A549 (cell line): Measurements from ENCODE around the gene SH2D1B. TPM values are rescaled to one million over a fixed set of nuclear protein-coding genes. Genes with fewer than 3 reads are reported as not detected.

Experiments used
- ATAC-seq, 2 experiments: fragments of 200-7000 bp in 1 of 2; fragments of >200 bp in 1 of 2; cut with Nextera tagmentation in 1 of 2; cut with Tn5 transposase in 1 of 2; 3 replicates each; pipeline versions ENCODE4 v1.8.0 to v1.9.1; 2018 to 2020; ENCODE audit warnings: mild to moderate bottlenecking in 1 of 2, moderate library complexity in 1 of 2
- CTCF ChIA-PET: fragments of 300-600 bp; sonication (Branson Sonifier 250); formaldehyde crosslinking; extraction: SDS; loops from one replicate; lab custom pipeline; 2021; ENCODE audit warnings: antibody characterized with exemption, inconsistent platforms; lab: Yijun Ruan, JAX
- POLR2A ChIA-PET: fragments of 350-600 bp; formaldehyde crosslinking; extraction: SDS; loops from one replicate; lab custom pipeline; 2021; ENCODE audit warnings: antibody characterized with exemption, inconsistent platforms; lab: Yijun Ruan, JAX
- DNase-seq, 2 experiments: peaks; one replicate each; pipeline versions ENCODE4 v3.0.0 to v3.0.0-alpha.2; 2011 to 2016; ENCODE audit warnings: low read depth in 1 of 2, low spot score in 1 of 2
- FAIRE-seq: peaks from 2 replicates; lab custom pipeline; 2011; peaks lifted over from hg19 to GRCh38; lab: Jason Lieb, UNC
- H3K27ac ChIP-seq, 2 experiments: fragments of >200 bp; sonication (Bioruptor Twin); formaldehyde crosslinking; 3 replicates each; pipeline ENCODE4 v1.5.1; 2016 to 2017
- H3K4me1 ChIP-seq: fragments of >200 bp; sonication (Bioruptor Twin); formaldehyde crosslinking; 3 replicates; pipeline ENCODE4 v1.6.1; 2016
- H3K4me2 ChIP-seq: fragments of >200 bp; sonication (Bioruptor Twin); formaldehyde crosslinking; 3 replicates; pipeline ENCODE4 v1.6.1; 2016
- H3K4me3 ChIP-seq: fragments of >200 bp; sonication (Bioruptor Twin); formaldehyde crosslinking; 3 replicates; pipeline ENCODE4 v1.5.1; 2016
- H3K9me3 ChIP-seq: fragments of >200 bp; sonication (Bioruptor Twin); formaldehyde crosslinking; 3 replicates; pipeline ENCODE4 v1.6.1; 2016
- CEBPB ChIP-seq, 2 experiments: fragments of >200 bp in 1 of 2; sonication (Bioruptor Twin) in 1 of 2; formaldehyde crosslinking in 1 of 2; IDR thresholded peaks; 2 replicates each; pipeline ENCODE4 v1.6.1; 2012 to 2016
- FOSB ChIP-seq: fragments of 250-450 bp; sonication (Bioruptor Pico); IDR thresholded peaks from 2 replicates; pipeline ENCODE4 v1.5.0; 2020; ENCODE audit warnings: mild to moderate bottlenecking, moderate library complexity
- FOSL2 ChIP-seq, 2 experiments: fragments of 450-650 bp in 1 of 2; fragments of >200 bp in 1 of 2; sonication (Bioruptor Twin) in 1 of 2; formaldehyde crosslinking; IDR thresholded peaks; 2 replicates each; pipeline versions ENCODE4 v1.5.0 to v1.6.1; 2016 to 2020; ENCODE audit warnings: mild to moderate bottlenecking in 1 of 2, moderate library complexity in 1 of 2
- HDAC2 ChIP-seq: fragments of 200-600 bp; sonication (generic); IDR thresholded peaks from 2 replicates; pipeline ENCODE4 v1.6.1; 2016
- HES2 ChIP-seq: fragments of >200 bp; sonication (Bioruptor Twin); formaldehyde crosslinking; IDR thresholded peaks from 2 replicates; pipeline ENCODE4 v1.6.1; 2016
- KDM5A ChIP-seq: fragments of 200-600 bp; sonication (generic); IDR thresholded peaks from 2 replicates; pipeline ENCODE4 v1.6.1; 2016; ENCODE audit warnings: antibody characterized with exemption, mild to moderate bottlenecking
- MAX ChIP-seq: IDR thresholded peaks from 2 replicates; pipeline ENCODE4 v1.6.1; 2012
- MAZ ChIP-seq: fragments of 150-350 bp; IDR thresholded peaks from 2 replicates; pipeline ENCODE4 v1.6.1; 2014; ENCODE audit warnings: antibody characterized with exemption, low read depth, low read length, borderline replicate concordance
- NFE2L2 ChIP-seq: fragments of 150-350 bp; conservative IDR thresholded peaks from 2 replicates; pipeline ENCODE4 v1.6.1; 2014; ENCODE audit warnings: low read length
- NR3C1 ChIP-seq: fragments of >200 bp; sonication (Bioruptor Twin); formaldehyde crosslinking; IDR thresholded peaks from 3 replicates; pipeline ENCODE4 v1.6.1; 2017
- RAD21 ChIP-seq, 2 experiments: fragments of >200 bp in 1 of 2; sonication (Bioruptor Twin) in 1 of 2; formaldehyde crosslinking in 1 of 2; IDR thresholded peaks in 1 of 2; conservative IDR thresholded peaks in 1 of 2; 2 replicates in 1 of 2; 3 replicates in 1 of 2; pipeline ENCODE4 v1.6.1; 2012 to 2018; ENCODE audit warnings: inconsistent platforms in 1 of 2
- RFX5 ChIP-seq: fragments of 450-650 bp; IDR thresholded peaks from 2 replicates; pipeline ENCODE4 v1.7.1; 2014; ENCODE audit warnings: antibody characterized with exemption, mild to moderate bottlenecking, moderate library complexity
- SMC3 ChIP-seq: fragments of >200 bp; sonication (Bioruptor Twin); formaldehyde crosslinking; IDR thresholded peaks from 3 replicates; pipeline ENCODE4 v1.6.1; 2018; ENCODE audit warnings: inconsistent platforms
- ZFP36 ChIP-seq: fragments of 450-650 bp; IDR thresholded peaks from 2 replicates; pipeline ENCODE4 v1.6.1; 2014; ENCODE audit warnings: borderline replicate concordance; ENCODE audit not compliant: partially characterized antibody
- WGBS: methylation state at CpG from one replicate; pipeline ENCODE4 v1.1.6; 2017; ENCODE audit errors: missing lambda C conversion rate; 5-methylcytosine and 5-hydroxymethylcytosine counted together
- polyA plus RNA-seq, 4 experiments: library from polyadenylated mRNA; depleted of rRNA in 3 of 4; stranded (reverse); fragments of >200 nt; fragmentation: RNase III in 1 of 4; extraction: RNeasy Plus Mini Kit Qiagen cat#74134 plus additional on column Dnase treatment in 1 of 4; gene quantifications; 2 replicates in 3 of 4; 3 replicates in 1 of 4; pipeline ENCODE4 v1.2.3, GENCODE V29; 2011 to 2017
- TF ChIP-seq, protein P1 (sequence below): fragments of 150-350 bp; IDR thresholded peaks from 2 replicates; pipeline ENCODE4 v1.6.1; 2014; ENCODE audit warnings: low read depth, mild to moderate bottlenecking, low read length
- TF ChIP-seq, protein P2 (sequence below): fragments of 250-450 bp; sonication (Bioruptor Pico); IDR thresholded peaks from 2 replicates; pipeline ENCODE4 v1.5.0; 2021; ENCODE audit warnings: mild to moderate bottlenecking, moderate library complexity, borderline replicate concordance

The SH2D1B gene
- polyA plus RNA-seq, 2 of the 4 experiments (the other 2 are of a cell fraction) = 0.04 TPM; not detected in 1

DNA sequence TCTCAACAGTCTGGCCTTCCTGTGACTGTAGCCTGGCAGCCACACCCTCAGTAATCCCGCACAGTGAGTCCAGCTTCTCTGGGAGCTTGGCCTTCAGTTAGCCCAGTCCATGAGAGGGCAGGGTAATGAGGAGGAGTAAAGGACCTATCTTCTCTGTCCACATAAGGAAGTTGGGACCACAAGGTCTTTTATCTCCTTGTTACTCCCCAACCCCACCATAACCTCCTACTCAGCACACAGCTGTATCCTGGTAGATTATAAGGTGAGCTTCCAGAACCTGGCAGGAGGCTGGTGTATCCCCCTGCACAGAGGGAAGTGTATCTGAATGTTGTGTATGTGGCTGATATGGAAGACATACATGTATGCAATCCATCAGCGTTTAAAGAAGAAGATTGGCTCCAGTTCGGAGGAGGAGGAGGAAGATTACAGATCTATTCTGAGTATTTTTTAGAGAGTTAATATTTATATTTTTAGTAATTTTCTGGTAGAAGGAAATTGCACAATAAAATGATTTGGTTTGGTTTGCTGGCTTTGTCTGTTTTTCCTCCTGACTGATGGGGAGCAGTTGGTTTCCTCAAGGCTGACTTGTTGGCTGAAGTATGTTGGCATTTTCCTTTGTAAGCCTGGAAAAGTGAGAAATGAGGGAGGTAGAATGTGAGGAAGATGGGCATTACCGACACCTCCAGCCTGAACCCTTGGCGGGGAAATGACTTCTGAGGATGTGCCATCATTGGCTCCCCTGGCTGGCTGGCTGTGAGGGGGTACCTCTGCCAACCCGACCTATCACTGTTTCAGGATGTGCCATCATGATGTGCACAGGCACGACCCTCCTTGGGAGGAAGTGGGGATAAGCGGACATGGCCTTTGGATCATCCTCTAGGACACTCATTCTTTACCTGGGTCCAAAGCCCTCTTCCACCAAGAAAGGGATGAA is 25.4 kb downstream of the SH2D1B start:
- ChIA-PET CTCF (interaction anchor here (1.0 kb wide), 1 partner anchor 11 kb away, joined by 3 read pairs; no protein-coding TSS in a partner anchor), POLR2A (no interaction called here)
- H3K4me3 ChIP-seq = no peak overlapping the region
- no peak for TF ChIP-seq RFX5
- DNase-seq (no peak), FAIRE-seq (no peak), ATAC-seq (no peak)
- peaks cover 12% of the 10 kb centered on the region for H3K4me1 ChIP-seq
- no peak overlapping the region for H3K4me2 ChIP-seq
- H3K27ac ChIP-seq = no peak overlapping the region
- H3K9me3 ChIP-seq = no peaks in the 10 kb centered on the region
- 59% methylated on average over 8 of the region's 8 CpGs for WGBS

DNA sequence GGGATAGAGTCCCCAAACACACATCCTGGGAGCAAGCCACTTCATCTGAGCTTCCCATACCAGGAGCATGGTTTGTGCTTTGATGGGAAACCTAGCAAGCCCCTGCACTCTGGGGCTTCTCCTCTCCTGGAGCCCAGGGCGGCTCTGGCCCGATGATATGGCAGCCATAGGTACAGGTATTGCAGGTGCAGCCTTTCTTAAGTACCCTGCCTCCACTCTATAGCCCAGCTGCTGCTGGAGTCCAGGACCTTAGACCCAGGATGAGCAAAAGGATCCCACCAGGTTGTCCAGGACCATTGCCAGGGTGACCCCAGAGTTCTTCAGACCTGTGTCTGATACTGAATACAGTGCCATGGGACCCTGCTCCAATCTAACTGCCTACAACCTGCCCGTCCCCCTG is 26.2 kb downstream of the SH2D1B start:
- no peak overlapping the region for H3K4me3 ChIP-seq
- H3K9me3 ChIP-seq = no peaks in the 10 kb centered on the region
- CTCF ChIA-PET = interaction anchor here (1.5 kb wide), 1 partner anchor 329 kb away, joined by 4 read pairs; no protein-coding TSS in a partner anchor
- H3K4me1 ChIP-seq = peaks cover 20% of the 10 kb centered on the region
- DNase-seq = no peak
- TF ChIP-seq FOSB (CRISPR knock-in tag) = no peak
- TF ChIP-seq HDAC2 = no peak
- no peak for TF ChIP-seq FOSL2 (IDR thresholded peaks at IDR 0.05)
- TF ChIP-seq FOSL2 (CRISPR knock-in tag; IDR thresholded peaks at IDR 0.05) = no peak
- TF ChIP-seq RAD21 (conservative IDR thresholded peaks at IDR 0.05 in 1 of 2, IDR thresholded peaks at IDR 0.05 in 1 of 2) = no peak
- TF ChIP-seq, protein P1, sequence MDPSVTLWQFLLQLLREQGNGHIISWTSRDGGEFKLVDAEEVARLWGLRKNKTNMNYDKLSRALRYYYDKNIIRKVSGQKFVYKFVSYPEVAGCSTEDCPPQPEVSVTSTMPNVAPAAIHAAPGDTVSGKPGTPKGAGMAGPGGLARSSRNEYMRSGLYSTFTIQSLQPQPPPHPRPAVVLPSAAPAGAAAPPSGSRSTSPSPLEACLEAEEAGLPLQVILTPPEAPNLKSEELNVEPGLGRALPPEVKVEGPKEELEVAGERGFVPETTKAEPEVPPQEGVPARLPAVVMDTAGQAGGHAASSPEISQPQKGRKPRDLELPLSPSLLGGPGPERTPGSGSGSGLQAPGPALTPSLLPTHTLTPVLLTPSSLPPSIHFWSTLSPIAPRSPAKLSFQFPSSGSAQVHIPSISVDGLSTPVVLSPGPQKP = no peak
- TF ChIP-seq KDM5A = no peak
- TF ChIP-seq MAZ = no peak
- no peak for TF ChIP-seq SMC3
- no peak for TF ChIP-seq HES2
- TF ChIP-seq NFE2L2 = no peak
- no peak for TF ChIP-seq NR3C1
- TF ChIP-seq CEBPB (IDR thresholded peaks at IDR 0.05) = no peak
- TF ChIP-seq, protein P2, sequence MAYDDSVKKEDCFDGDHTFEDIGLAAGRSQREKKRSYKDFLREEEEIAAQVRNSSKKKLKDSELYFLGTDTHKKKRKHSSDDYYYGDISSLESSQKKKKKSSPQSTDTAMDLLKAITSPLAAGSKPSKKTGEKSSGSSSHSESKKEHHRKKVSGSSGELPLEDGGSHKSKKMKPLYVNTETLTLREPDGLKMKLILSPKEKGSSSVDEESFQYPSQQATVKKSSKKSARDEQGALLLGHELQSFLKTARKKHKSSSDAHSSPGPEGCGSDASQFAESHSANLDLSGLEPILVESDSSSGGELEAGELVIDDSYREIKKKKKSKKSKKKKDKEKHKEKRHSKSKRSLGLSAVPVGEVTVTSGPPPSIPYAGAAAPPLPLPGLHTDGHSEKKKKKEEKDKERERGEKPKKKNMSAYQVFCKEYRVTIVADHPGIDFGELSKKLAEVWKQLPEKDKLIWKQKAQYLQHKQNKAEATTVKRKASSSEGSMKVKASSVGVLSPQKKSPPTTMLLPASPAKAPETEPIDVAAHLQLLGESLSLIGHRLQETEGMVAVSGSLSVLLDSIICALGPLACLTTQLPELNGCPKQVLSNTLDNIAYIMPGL (CRISPR knock-in tag) = no peak
- TF ChIP-seq MAX = no peak
- TF ChIP-seq RFX5 = no peak
- WGBS = 68% methylated on average over 3 of the region's 3 CpGs
- no peak overlapping the region for H3K27ac ChIP-seq
- no peak overlapping the region for H3K4me2 ChIP-seq
- POLR2A ChIA-PET = no interaction called here
- ATAC-seq = no peak
- no peak for FAIRE-seq

DNA sequence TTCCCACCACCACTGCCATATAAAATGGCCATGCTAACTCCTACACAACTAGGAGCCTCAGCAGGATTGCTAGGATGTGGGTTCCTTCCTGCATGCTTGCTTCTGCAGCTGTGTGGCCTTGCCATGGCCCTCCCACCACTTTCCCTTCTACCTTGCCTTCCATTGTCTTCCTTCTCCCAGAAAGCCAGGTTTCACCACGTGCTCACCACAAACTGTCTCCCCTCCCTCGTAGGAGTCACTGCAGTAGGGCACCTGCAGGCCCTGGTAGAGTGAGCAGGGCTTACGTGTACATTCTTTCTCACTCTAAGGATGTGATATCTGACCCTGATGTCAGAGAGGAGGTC is 26.7 kb downstream of the SH2D1B start:
- Histone ChIP-seq H3K27ac (no peak overlapping the region), H3K4me2 (no peak overlapping the region), H3K4me3 (no peak overlapping the region), H3K9me3 (no peaks in the 10 kb centered on the region), H3K4me1 (peaks cover 20% of the 10 kb centered on the region)
- POLR2A ChIA-PET = no interaction called here
- 43% methylated on average over 3 of the region's 3 CpGs for whole genome bisulfite sequencing
- no peak for DNase-seq
- FAIRE-seq = no peak
- no peak for TF ChIP-seq ZFP36
- TF ChIP-seq FOSL2 (IDR thresholded peaks at IDR 0.05) = no peak
- TF ChIP-seq FOSL2 (CRISPR knock-in tag; IDR thresholded peaks at IDR 0.05) = no peak
- TF ChIP-seq FOSB (CRISPR knock-in tag) = no peak
- CTCF ChIA-PET = interaction anchor here (1.5 kb wide), 1 partner anchor 329 kb away, joined by 4 read pairs; no protein-coding TSS in a partner anchor
- no peak for ATAC-seq
